Neural progenitor cell (in vitro differentiated cells): ENCODE measurements around the gene ZC3HAV1L. TPM values are rescaled to one million over a fixed set of nuclear protein-coding genes. Genes with fewer than 3 reads are reported as not detected.
"Not testable (repeated sequence)": the region's sequence is repeated elsewhere in the genome, so short reads cannot be mapped to it uniquely, and the experiment has no call there.

Experiments used
- DNase-seq: peaks from one replicate; pipeline ENCODE4 v3.0.0-alpha.2; 2016; ENCODE audit warnings: low spot score
- H2AFZ ChIP-seq: fragments of 200-600 bp; sonication (generic); replicated peaks from 2 replicates; pipeline ENCODE4 v1.6.1; 2016; ENCODE audit warnings: antibody characterized with exemption
- H3F3A ChIP-seq: fragments of 200-600 bp; sonication (generic); 2 replicates; pipeline ENCODE4 v1.6.1; 2016; ENCODE audit warnings: antibody characterized with exemption, low read depth
- H3K27ac ChIP-seq: fragments of 200-600 bp; sonication (generic); 2 replicates; pipeline ENCODE4 v1.5.1; 2016; ENCODE audit warnings: mild to moderate bottlenecking
- H3K27me3 ChIP-seq: fragments of 200-600 bp; sonication (generic); 2 replicates; pipeline ENCODE4 v1.6.1; 2016; ENCODE audit warnings: mild to moderate bottlenecking, moderate library complexity
- H3K36me3 ChIP-seq: fragments of 200-600 bp; sonication (generic); 2 replicates; pipeline ENCODE4 v1.5.1; 2016
- H3K4me1 ChIP-seq: fragments of 200-600 bp; sonication (generic); 2 replicates; pipeline ENCODE4 v1.6.1; 2016; ENCODE audit warnings: mixed run types
- H3K4me2 ChIP-seq: fragments of 200-600 bp; sonication (generic); 2 replicates; pipeline ENCODE4 v1.6.1; 2016
- H3K4me3 ChIP-seq: fragments of 200-600 bp; sonication (generic); 2 replicates; pipeline ENCODE4 v1.5.1; 2016
- H3K79me2 ChIP-seq: fragments of 200-600 bp; sonication (generic); 2 replicates; pipeline ENCODE4 v1.6.1; 2016; ENCODE audit warnings: low read depth
- H3K9ac ChIP-seq: fragments of 200-600 bp; sonication (generic); 2 replicates; pipeline ENCODE4 v1.6.1; 2016
- H3K9me3 ChIP-seq: fragments of 200-600 bp; sonication (generic); 2 replicates; pipeline ENCODE4 v1.5.1; 2016; ENCODE audit warnings: low read depth
- H4K20me1 ChIP-seq: fragments of 200-600 bp; sonication (generic); 2 replicates; pipeline ENCODE4 v1.6.1; 2016; ENCODE audit warnings: low read depth
- H3K27ac Mint-ChIP-seq: 3 replicates; pipeline ENCODE4 v1.8.0; 2021; ENCODE audit warnings: mixed read lengths
- H3K27me3 Mint-ChIP-seq: 2 replicates; pipeline ENCODE4 v1.8.0; 2022; ENCODE audit warnings: low read depth, mild to moderate bottlenecking, inconsistent platforms, moderate library complexity, mixed read lengths; ENCODE audit not compliant: insufficient read depth
- H3K36me3 Mint-ChIP-seq: 3 replicates; pipeline ENCODE4 v1.8.0; 2021; ENCODE audit warnings: mixed read lengths
- H3K4me1 Mint-ChIP-seq: 3 replicates; pipeline ENCODE4 v1.8.0; 2021; ENCODE audit warnings: mixed read lengths
- H3K4me3 Mint-ChIP-seq: 3 replicates; pipeline ENCODE4 v1.8.0; 2021; ENCODE audit warnings: mild to moderate bottlenecking, moderate library complexity, mixed read lengths
- H3K9me3 Mint-ChIP-seq: 3 replicates; pipeline ENCODE4 v1.8.0; 2020; ENCODE audit warnings: mixed read lengths
- CTCF ChIP-seq: fragments of 200-600 bp; sonication (generic); IDR thresholded peaks from 2 replicates; pipeline ENCODE4 v1.5.1; 2017; ENCODE audit warnings: antibody characterized with exemption, mild to moderate bottlenecking
- EZH2 ChIP-seq: fragments of 200-600 bp; sonication (generic); IDR thresholded peaks from 2 replicates; pipeline ENCODE4 v1.6.1; 2017; ENCODE audit warnings: antibody characterized with exemption, mild to moderate bottlenecking, moderate library complexity
- EZH2phosphoT487 ChIP-seq: fragments of 200-600 bp; sonication (generic); IDR thresholded peaks from 2 replicates; pipeline ENCODE4 v1.6.1; 2017; ENCODE audit warnings: antibody characterized with exemption
- total RNA-seq: library from RNA; depleted of rRNA; stranded (reverse); fragments of >200 nt; gene quantifications from 2 replicates; pipeline ENCODE4 v1.2.3, GENCODE V29; 2015; ENCODE audit warnings: low replicate concordance

Gene ZC3HAV1L
- total RNA-seq, 1 donor from 2014 or later: 7.1 TPM

GRCh38 chr7:139079861-139080260 is 44.0 kb upstream of the ZC3HAV1L start:
- Histone ChIP-seq H3K27ac (no peak overlapping the region), H3K9ac (no peak overlapping the region), H3K79me2 (no peaks in the 10 kb centered on the region), H3K27me3 (no peaks in the 10 kb centered on the region), H2AFZ (no peak overlapping the region), H3K4me2 (no peak overlapping the region), H3K4me1 (no peaks in the 10 kb centered on the region), H3F3A (no peaks in the 10 kb centered on the region), H3K36me3 (no peaks in the 10 kb centered on the region), H3K9me3 (no peaks in the 10 kb centered on the region), H4K20me1 (no peaks in the 10 kb centered on the region), H3K4me3 (no peak overlapping the region)
- no peak for DNase-seq
- no peak for TF ChIP-seq EZH2phosphoT487
- no peak for TF ChIP-seq CTCF
- TF ChIP-seq EZH2: no peak
- H3K4me1 Mint-ChIP-seq: no peaks in the 10 kb centered on the region
- no peaks in the 10 kb centered on the region for H3K36me3 Mint-ChIP-seq
- no peaks in the 10 kb centered on the region for H3K27me3 Mint-ChIP-seq
- no peak overlapping the region for H3K27ac Mint-ChIP-seq
- no peaks in the 10 kb centered on the region for H3K9me3 Mint-ChIP-seq
- H3K4me3 Mint-ChIP-seq: no peak overlapping the region

DNA sequence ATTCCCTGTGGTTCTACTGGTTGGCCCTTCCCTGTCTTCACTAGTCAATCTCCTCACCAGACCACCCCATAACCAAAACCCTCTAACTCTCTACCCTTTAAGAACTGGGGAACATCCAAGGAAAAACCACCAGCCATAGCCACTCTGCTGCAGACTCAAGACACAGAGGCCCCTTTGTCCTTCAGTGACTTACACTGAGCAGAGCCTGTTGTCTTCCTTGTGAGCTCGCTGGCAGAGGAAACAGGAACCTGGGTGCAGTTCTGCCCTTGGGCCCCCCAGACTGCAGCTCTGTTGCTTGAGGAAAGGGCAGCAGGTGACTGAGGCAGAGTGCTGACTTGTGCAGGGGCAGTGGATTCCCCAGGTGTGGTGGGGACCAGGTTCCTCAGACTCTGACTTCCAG is 43.1 kb upstream of the ZC3HAV1L start:
- no peak for TF ChIP-seq CTCF
- TF ChIP-seq EZH2phosphoT487: no peak
- no peak for TF ChIP-seq EZH2
- Histone ChIP-seq H3K9me3 (no peaks in the 10 kb centered on the region), H2AFZ (no peak overlapping the region), H3K36me3 (no peaks in the 10 kb centered on the region), H3K27ac (no peak overlapping the region), H3K79me2 (no peaks in the 10 kb centered on the region), H3K9ac (no peak overlapping the region), H4K20me1 (no peaks in the 10 kb centered on the region), H3K27me3 (no peaks in the 10 kb centered on the region), H3F3A (no peaks in the 10 kb centered on the region), H3K4me1 (no peaks in the 10 kb centered on the region), H3K4me3 (no peak overlapping the region), H3K4me2 (no peak overlapping the region)
- no peaks in the 10 kb centered on the region for H3K9me3 Mint-ChIP-seq
- no peaks in the 10 kb centered on the region for H3K4me1 Mint-ChIP-seq
- no peak overlapping the region for H3K4me3 Mint-ChIP-seq
- H3K27me3 Mint-ChIP-seq: no peaks in the 10 kb centered on the region
- no peaks in the 10 kb centered on the region for H3K36me3 Mint-ChIP-seq
- H3K27ac Mint-ChIP-seq: no peak overlapping the region
- no peak for DNase-seq

GRCh38 chr7:139078399-139078798 is 42.6 kb upstream of the ZC3HAV1L start:
- Histone ChIP-seq H3K9me3 (no peaks in the 10 kb centered on the region), H3K27me3 (no peaks in the 10 kb centered on the region), H3K4me3 (no peak overlapping the region), H2AFZ (no peak overlapping the region), H3K27ac (no peak overlapping the region), H3K4me1 (no peaks in the 10 kb centered on the region), H4K20me1 (no peaks in the 10 kb centered on the region), H3K9ac (no peak overlapping the region), H3K79me2 (no peaks in the 10 kb centered on the region), H3K36me3 (no peaks in the 10 kb centered on the region), H3F3A (no peaks in the 10 kb centered on the region), H3K4me2 (no peak overlapping the region)
- no peaks in the 10 kb centered on the region for H3K4me1 Mint-ChIP-seq
- H3K9me3 Mint-ChIP-seq: no peaks in the 10 kb centered on the region
- TF ChIP-seq EZH2phosphoT487 (no peak), CTCF (no peak), EZH2 (no peak)
- no peaks in the 10 kb centered on the region for H3K36me3 Mint-ChIP-seq
- H3K27ac Mint-ChIP-seq: no peak overlapping the region
- DNase-seq: no peak
- H3K4me3 Mint-ChIP-seq: no peak overlapping the region
- H3K27me3 Mint-ChIP-seq: no peaks in the 10 kb centered on the region

GRCh38 chr7:139077706-139078105 is 41.9 kb upstream of the ZC3HAV1L start:
- not testable (repeated sequence) for H3K4me1 Mint-ChIP-seq, H3K9me3 ChIP-seq, H3K36me3 ChIP-seq, DNase-seq, H3K4me3 Mint-ChIP-seq, H2AFZ ChIP-seq, H3K4me2 ChIP-seq, H3K27me3 Mint-ChIP-seq, H3K79me2 ChIP-seq, H3K27ac ChIP-seq, H3K9me3 Mint-ChIP-seq, H3K27me3 ChIP-seq, H4K20me1 ChIP-seq, H3K4me1 ChIP-seq, H3K27ac Mint-ChIP-seq, H3K36me3 Mint-ChIP-seq, H3K4me3 ChIP-seq, H3F3A ChIP-seq, H3K9ac ChIP-seq
